Cardiac muscle cell (in vitro differentiated cells and primary cell): ENCODE data around the gene CTSS. TPM values are rescaled to one million over a fixed set of nuclear protein-coding genes. Genes with fewer than 3 reads are reported as not detected.

Source experiments
- DNase-seq, 2 donors: peaks; one replicate each; pipeline versions ENCODE4 v3.0.0 to v3.0.0-alpha.2; 2010 to 2017; ENCODE audit warnings: low read depth in 1 of 2, low spot score in 1 of 2
- H3K27ac ChIP-seq: fragments of 200-600 bp; sonication (generic); 2 replicates; pipeline ENCODE4 v1.5.1; 2016
- H3K27me3 ChIP-seq: fragments of 200-600 bp; sonication (generic); 2 replicates; pipeline ENCODE4 v1.6.0; 2016; ENCODE audit warnings: control low read depth
- H3K36me3 ChIP-seq: fragments of 200-600 bp; sonication (generic); 2 replicates; pipeline ENCODE4 v1.5.1; 2016; ENCODE audit warnings: control low read depth
- H3K4me1 ChIP-seq: fragments of 200-600 bp; sonication (generic); 2 replicates; pipeline ENCODE4 v1.8.1; 2017; ENCODE audit warnings: low read depth, mild to moderate bottlenecking, mixed run types
- H3K4me3 ChIP-seq: fragments of 200-600 bp; sonication (generic); 2 replicates; pipeline ENCODE4 v1.5.1; 2016; ENCODE audit warnings: mild to moderate bottlenecking
- H3K9me3 ChIP-seq: fragments of 200-600 bp; sonication (generic); 2 replicates; pipeline ENCODE4 v1.5.1; 2017; ENCODE audit warnings: low read depth, mild to moderate bottlenecking, control low read depth
- CTCF ChIP-seq: IDR thresholded peaks from 2 replicates; pipeline ENCODE4 v1.5.1; 2012; ENCODE audit warnings: low read depth, mild to moderate bottlenecking, low read length
- polyA plus RNA-seq: library from polyadenylated mRNA; unstranded; fragments of >200 nt; fragmentation: Nextera tagmentation; extraction: Ambion mirVana; gene quantifications from 2 replicates; pipeline ENCODE4 v1.2.1, GENCODE V29; 2016
- total RNA-seq: library from RNA; depleted of rRNA; stranded (reverse); fragments of >200 nt; gene quantifications from 2 replicates; pipeline ENCODE4 v1.2.3, GENCODE V29; 2016

The CTSS gene
- total and polyA plus RNA-seq, 2 experiments from 2014 or later, result 0.03 TPM; not detected in 1

- Histone ChIP-seq H3K4me1 (no peaks in the 10 kb centered on the region), H3K36me3 (no peaks in the 10 kb centered on the region), H3K27me3 (no peaks in the 10 kb centered on the region), H3K27ac (no peak overlapping the region), H3K4me3 (no peak overlapping the region), H3K9me3 (no peaks in the 10 kb centered on the region)
- TF ChIP-seq CTCF, result no peak
- DNase-seq, result no peak
Measured at GRCh38 chr1:150748878-150749719, 16.5 kb downstream of the CTSS start.

- DNase-seq, result no peak
- no peak for TF ChIP-seq CTCF
- H3K4me3 ChIP-seq, result no peak overlapping the region
- no peaks in the 10 kb centered on the region for H3K27me3 ChIP-seq
- no peak overlapping the region for H3K27ac ChIP-seq
- no peaks in the 10 kb centered on the region for H3K4me1 ChIP-seq
- H3K36me3 ChIP-seq, result no peaks in the 10 kb centered on the region
- no peaks in the 10 kb centered on the region for H3K9me3 ChIP-seq
Measured at GRCh38 chr1:150730130-150730721, 35.4 kb downstream of the CTSS start.

- Histone ChIP-seq H3K4me1 (no peaks in the 10 kb centered on the region), H3K9me3 (no peaks in the 10 kb centered on the region), H3K27me3 (no peaks in the 10 kb centered on the region), H3K27ac (no peak overlapping the region), H3K4me3 (no peak overlapping the region), H3K36me3 (no peaks in the 10 kb centered on the region)
- no peak for TF ChIP-seq CTCF
- peak in 1 of 2 donors; percentile 15 for DNase-seq
Measured at GRCh38 chr1:150724336-150724735, 41.2 kb downstream of the CTSS start.

GRCh38 chr1:150720703-150721102, 44.9 kb downstream of the CTSS start, which contains the start of gene HORMAD1:
Gene HORMAD1 (minus strand): TSS chr1:150720895. CDS start chr1:150719505, 1,390 bp downstream.
- Histone ChIP-seq H3K4me3 (no peak within 1 kb of the TSS), H3K27me3 (no peaks in the 10 kb centered on the region), H3K27ac (no peak within 1 kb of the TSS), H3K9me3 (no peaks in the 10 kb centered on the region), H3K4me1 (no peaks in the 10 kb centered on the region), H3K36me3 (no peaks in the 10 kb centered on the region)
- DNase-seq, result no peak
- TF ChIP-seq CTCF, result no peak

GRCh38 chr1:150720098-150720497, 45.5 kb downstream of the CTSS start:
- no peak for TF ChIP-seq CTCF
- no peaks in the 10 kb centered on the region for H3K4me1 ChIP-seq
- no peaks in the 10 kb centered on the region for H3K27me3 ChIP-seq
- no peak overlapping the region for H3K4me3 ChIP-seq
- DNase-seq, result no peak
- no peaks in the 10 kb centered on the region for H3K36me3 ChIP-seq
- H3K9me3 ChIP-seq, result no peaks in the 10 kb centered on the region
- H3K27ac ChIP-seq, result no peak overlapping the region
